HCEC 1CT (cell line): ENCODE results near the gene C2CD5.
"Not testable (repeated sequence)": the region's sequence is repeated elsewhere in the genome, so short reads cannot be mapped to it uniquely, and the experiment has no call there.

Source experiments
- DNase-seq: peaks from one replicate; pipeline ENCODE4 v3.0.0-alpha.2; 2017

Gene C2CD5, protein sequence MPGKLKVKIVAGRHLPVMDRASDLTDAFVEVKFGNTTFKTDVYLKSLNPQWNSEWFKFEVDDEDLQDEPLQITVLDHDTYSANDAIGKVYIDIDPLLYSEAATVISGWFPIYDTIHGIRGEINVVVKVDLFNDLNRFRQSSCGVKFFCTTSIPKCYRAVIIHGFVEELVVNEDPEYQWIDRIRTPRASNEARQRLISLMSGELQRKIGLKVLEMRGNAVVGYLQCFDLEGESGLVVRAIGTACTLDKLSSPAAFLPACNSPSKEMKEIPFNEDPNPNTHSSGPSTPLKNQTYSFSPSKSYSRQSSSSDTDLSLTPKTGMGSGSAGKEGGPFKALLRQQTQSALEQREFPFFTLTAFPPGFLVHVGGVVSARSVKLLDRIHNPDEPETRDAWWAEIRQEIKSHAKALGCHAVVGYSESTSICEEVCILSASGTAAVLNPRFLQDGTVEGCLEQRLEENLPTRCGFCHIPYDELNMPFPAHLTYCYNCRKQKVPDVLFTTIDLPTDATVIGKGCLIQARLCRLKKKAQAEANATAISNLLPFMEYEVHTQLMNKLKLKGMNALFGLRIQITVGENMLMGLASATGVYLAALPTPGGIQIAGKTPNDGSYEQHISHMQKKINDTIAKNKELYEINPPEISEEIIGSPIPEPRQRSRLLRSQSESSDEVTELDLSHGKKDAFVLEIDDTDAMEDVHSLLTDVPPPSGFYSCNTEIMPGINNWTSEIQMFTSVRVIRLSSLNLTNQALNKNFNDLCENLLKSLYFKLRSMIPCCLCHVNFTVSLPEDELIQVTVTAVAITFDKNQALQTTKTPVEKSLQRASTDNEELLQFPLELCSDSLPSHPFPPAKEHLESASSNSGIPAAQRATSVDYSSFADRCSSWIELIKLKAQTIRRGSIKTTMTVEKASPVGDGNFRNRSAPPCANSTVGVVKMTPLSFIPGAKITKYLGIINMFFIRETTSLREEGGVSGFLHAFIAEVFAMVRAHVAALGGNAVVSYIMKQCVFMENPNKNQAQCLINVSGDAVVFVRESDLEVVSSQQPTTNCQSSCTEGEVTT

DNA sequence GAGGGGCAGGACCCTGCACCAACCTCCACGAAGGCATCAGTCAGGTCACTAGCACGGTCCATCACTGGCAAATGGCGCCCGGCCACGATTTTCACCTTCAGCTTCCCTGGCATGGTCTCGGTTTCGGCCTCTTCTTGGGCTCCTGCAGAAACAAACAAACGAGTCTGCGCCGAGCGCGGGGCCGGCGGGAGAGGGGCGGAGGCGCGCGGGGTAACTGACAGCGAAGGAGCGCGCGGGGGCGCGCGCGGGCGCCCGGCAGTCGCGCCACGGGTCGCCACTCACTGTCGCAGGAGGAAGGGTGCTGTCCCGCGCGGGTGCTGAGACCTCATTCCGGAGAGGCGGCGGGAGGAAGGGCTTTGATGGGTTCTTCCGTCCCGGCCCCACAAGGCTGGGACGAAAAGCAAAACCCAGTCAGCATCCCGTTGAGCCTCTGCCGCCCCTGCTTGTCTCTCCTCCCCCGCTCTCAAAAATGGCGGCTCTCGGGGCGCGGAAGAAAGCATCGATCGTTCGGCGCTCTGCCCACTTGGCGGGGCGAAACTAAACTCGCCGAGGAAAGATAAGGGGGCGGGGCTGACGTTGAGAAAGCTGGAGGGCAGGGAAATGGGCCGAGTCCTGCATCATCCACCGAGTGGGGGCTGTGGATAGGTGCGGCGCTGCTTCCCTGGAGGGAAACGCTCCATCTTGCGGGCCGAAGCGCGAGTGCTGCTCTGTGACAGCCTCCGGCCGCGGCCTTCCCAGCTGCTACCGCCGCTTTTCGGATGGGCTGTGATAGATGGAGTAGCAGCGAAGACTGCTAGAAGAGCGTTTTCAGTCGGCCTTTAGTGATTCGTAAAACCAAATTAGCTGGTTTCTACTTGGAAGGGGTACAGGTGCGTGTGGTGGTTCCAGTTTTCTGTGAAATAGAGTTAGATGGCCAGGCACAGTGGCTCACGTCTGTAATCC lies at the start of gene C2CD5:
TSS of gene C2CD5 (minus strand) at position 505 of the 942 bp plus-strand sequence. CDS start at position 113, 392 bp downstream.
- DNase-seq, result peak; percentile 96

DNA sequence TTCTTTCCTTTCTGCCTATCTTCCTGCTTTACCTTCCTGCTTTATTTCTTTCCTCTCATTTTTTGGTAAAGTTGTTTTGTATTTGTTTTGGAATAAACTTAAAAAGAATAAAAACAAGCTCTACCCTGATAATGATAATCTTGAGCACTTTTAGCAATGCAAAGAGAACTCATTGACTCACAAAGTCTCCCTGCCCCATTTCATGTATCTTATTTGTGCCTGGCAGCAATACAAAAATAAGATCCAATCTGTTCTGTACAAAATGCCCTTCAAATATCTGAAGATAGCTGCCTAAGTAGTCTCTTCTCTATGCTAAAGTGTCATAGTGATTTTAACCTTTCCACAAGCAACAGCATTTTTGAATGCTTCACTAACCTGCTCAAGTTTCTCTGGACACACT lies 49.5 kb upstream of the C2CD5 start:
- DNase-seq, result no peak

- no peak for DNase-seq
These were observed 44.5 kb upstream of the C2CD5 start for GRCh38 chr12:22588817-22589216.

DNA sequence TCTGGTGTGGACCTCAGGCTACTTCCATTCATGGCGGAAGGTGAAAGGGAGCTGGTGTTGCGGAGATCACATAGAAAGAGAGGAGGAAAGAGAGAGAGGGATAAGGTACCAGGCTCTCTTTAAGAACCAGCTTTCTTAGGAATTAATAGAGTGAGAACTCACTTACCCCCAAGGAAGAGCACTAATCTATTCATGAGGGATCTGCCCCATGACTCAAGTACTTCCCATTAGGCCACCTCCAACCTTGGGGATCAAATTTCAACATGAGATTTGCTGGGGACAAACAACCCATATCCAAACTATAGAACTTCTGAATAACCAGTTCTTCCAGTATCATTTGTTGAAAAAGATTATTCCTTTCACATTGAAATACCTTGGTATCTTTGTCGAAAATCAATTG lies 34.0 kb upstream of the C2CD5 start:
- DNase-seq, result no peak

GRCh38 chr12:22577667-22578066 lies 33.3 kb upstream of the C2CD5 start:
- DNase-seq, result no peak

- no peak for DNase-seq
These were observed 32.1 kb upstream of the C2CD5 start for GRCh38 chr12:22576473-22576872.

- no peak for DNase-seq
These were observed 31.7 kb upstream of the C2CD5 start for GRCh38 chr12:22576065-22576464.

- no peak for DNase-seq
These were observed 30.6 kb upstream of the C2CD5 start for GRCh38 chr12:22574921-22575320.

DNA sequence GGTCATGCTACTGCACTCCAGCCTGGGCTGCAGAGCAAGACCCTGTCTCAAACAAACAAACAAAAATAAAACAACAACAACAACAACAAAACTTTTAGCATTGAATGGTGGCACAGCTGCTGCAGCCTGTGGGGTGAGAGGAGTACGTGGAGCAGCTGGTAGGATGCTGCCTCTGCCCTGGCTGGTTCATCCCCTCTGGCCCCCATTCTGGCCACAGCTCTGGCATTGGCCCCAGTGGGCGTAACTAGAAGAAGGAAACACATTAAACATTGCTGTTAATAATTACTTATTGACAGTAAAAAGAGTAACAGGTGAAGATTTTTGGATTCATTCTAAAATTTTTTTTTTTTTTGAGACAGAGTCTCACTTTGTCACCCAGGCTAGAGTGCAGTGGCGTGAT lies 28.8 kb upstream of the C2CD5 start:
- no peak for DNase-seq

DNA sequence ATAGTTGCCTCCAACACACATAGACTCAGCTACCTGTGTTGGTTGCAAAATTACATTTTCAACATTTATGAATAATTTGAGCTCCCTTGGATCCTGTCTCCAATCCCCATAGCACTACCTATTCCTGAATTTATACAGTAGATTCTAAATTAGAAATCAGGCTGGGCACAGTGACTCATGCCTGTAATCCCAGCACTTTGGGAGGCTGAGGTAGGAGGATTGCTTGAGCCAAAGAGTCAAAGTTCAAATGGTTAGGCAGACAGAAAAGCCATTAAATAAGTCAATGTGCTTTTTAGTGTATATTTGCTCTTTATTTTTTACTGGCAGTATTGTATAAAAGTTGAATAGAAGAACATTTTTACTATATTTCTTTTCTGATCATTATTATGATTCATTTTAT lies 24.9 kb upstream of the C2CD5 start:
- DNase-seq, result no peak

- no peak for DNase-seq
These were observed 18.0 kb upstream of the C2CD5 start for GRCh38 chr12:22562036-22563028.

DNA sequence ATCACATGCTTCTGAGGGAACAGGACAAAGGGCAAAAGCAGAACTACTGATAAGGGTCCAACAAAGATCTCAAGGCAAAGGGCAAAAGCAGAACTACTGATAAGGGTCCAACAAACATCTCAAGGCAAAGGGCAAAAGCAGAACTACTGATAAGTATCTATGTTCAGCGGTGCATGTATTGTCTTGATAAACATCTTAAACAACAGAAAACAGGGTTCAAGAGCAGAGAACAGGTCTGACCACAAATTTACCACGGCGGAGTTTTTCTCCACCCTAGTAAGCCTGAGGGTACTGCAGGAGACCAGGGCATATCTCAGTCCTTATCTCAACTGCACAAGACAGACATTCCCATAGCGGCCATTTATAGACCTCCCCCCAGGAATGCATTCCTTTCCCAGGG lies 10.4 kb upstream of the C2CD5 start:
- not testable (repeated sequence) for DNase-seq

GRCh38 chr12:22551624-22552023 lies 7.3 kb upstream of the C2CD5 start:
- DNase-seq, result no peak

GRCh38 chr12:22545255-22545654 lies 913 bp upstream of the C2CD5 start:
- no peak for DNase-seq

GRCh38 chr12:22543246-22544037 lies 900 bp downstream of the C2CD5 start:
- peak; percentile 3 for DNase-seq

GRCh38 chr12:22541496-22542155 lies 2.7 kb downstream of the C2CD5 start:
- no peak for DNase-seq

- DNase-seq, result no peak
These were observed 5.3 kb downstream of the C2CD5 start for GRCh38 chr12:22539055-22539454.

- no peak for DNase-seq
These were observed 6.0 kb downstream of the C2CD5 start for GRCh38 chr12:22538311-22538710.

DNA sequence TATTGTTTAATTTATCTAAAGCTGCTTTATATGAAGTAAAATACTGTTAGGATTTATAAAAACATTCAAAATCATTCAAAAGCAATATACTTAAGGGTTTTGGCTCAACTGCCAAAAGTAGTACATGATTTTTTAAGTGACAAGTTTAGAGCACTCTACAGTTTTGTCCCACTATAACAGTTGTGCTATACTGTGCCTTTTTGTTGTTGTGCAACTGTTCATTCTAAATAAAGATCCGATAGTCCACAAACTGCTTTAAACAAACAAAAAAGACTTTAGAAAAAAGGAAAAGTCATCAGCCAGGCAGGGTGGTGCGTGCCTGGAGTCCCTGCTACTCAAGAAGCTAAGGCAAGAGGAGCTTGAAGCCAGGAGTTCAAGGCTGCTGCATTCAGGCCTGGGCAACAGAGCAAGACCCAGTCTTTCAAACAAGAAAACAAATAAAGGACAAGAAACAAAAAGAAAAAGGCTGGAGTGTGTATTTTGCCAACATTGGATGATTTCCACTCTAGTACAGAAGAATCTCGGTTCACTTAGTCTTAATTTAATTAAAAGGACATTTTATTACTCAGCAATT lies 7.3 kb downstream of the C2CD5 start:
- DNase-seq, result no peak
